Measurements from ENCODE around the gene CIDEB. TPM values are rescaled to one million over a fixed set of nuclear protein-coding genes. Genes with fewer than 3 reads are reported as not detected.

Gene CIDEB
- total RNA-seq, 1 experiment from 2014 or later, result not detected

DNA sequence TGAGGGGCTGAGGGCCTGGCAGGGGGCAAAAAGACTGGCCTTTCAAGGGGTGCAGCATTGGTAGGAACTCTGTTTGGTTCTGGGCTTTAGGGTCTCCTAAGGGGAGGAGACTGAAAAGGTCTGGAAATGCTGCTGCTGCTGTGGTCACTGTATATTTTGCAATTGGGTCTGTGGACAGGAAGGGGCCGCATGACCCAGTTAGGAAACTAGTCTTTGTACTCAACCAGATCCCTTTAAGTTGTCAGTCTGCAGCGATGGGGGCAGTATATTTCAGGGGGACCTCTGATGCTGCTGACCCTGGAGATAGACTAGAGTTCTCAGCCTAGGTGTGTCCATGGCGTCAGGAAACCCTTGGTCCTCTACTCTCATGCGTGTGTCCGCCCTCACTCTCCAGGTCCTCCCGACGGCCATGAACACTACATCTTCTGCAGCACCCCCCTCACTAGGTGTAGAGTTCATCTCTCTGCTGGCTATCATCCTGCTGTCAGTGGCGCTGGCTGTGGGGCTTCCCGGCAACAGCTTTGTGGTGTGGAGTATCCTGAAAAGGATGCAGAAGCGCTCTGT lies 7.5 kb upstream of the CIDEB start:
- peaks cover 9% of the 10 kb centered on the region for H3K4me1 ChIP-seq (ENCODE audit: insufficient read depth, low read length, poor library complexity, severe bottlenecking)
- no peak overlapping the region for H3K27ac ChIP-seq (ENCODE audit: low read depth, low read length, poor library complexity, severe bottlenecking)
- ChIA-PET POLR2A (ENCODE audit: low non-redundant PET) (no interaction called here), CTCF (no interaction called here)
- no peaks in the 10 kb centered on the region for H3K36me3 ChIP-seq (ENCODE audit: insufficient read depth, low read length, poor library complexity, severe bottlenecking)
- TF ChIP-seq EZH2 (IDR thresholded peaks at IDR 0.05; ENCODE audit: borderline replicate concordance, low read depth, low read length, poor library complexity, severe bottlenecking), result no peak
- TF ChIP-seq, protein P1, sequence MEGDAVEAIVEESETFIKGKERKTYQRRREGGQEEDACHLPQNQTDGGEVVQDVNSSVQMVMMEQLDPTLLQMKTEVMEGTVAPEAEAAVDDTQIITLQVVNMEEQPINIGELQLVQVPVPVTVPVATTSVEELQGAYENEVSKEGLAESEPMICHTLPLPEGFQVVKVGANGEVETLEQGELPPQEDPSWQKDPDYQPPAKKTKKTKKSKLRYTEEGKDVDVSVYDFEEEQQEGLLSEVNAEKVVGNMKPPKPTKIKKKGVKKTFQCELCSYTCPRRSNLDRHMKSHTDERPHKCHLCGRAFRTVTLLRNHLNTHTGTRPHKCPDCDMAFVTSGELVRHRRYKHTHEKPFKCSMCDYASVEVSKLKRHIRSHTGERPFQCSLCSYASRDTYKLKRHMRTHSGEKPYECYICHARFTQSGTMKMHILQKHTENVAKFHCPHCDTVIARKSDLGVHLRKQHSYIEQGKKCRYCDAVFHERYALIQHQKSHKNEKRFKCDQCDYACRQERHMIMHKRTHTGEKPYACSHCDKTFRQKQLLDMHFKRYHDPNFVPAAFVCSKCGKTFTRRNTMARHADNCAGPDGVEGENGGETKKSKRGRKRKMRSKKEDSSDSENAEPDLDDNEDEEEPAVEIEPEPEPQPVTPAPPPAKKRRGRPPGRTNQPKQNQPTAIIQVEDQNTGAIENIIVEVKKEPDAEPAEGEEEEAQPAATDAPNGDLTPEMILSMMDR (conservative IDR thresholded peaks at IDR 0.05; ENCODE audit: low read depth, low read length), result no peak
- H3K4me3 ChIP-seq (ENCODE audit: low read depth, low read length, poor library complexity, severe bottlenecking), result no peak overlapping the region
- no peaks in the 10 kb centered on the region for H3K27me3 ChIP-seq (replicated peaks; ENCODE audit: insufficient read depth, low read depth, low read length, poor library complexity)
- intact Hi-C loops (cut with micrococcal nuclease; ENCODE audit: unreplicated experiment), result no loop called here
- no TSS peak for BruUV-seq (replicated peaks)
- no peaks in the 10 kb centered on the region for H3K9me3 ChIP-seq (ENCODE audit: low read depth, low read length, poor library complexity, severe bottlenecking)
- DNase-seq (ENCODE audit: low spot score), result no peak

DNA sequence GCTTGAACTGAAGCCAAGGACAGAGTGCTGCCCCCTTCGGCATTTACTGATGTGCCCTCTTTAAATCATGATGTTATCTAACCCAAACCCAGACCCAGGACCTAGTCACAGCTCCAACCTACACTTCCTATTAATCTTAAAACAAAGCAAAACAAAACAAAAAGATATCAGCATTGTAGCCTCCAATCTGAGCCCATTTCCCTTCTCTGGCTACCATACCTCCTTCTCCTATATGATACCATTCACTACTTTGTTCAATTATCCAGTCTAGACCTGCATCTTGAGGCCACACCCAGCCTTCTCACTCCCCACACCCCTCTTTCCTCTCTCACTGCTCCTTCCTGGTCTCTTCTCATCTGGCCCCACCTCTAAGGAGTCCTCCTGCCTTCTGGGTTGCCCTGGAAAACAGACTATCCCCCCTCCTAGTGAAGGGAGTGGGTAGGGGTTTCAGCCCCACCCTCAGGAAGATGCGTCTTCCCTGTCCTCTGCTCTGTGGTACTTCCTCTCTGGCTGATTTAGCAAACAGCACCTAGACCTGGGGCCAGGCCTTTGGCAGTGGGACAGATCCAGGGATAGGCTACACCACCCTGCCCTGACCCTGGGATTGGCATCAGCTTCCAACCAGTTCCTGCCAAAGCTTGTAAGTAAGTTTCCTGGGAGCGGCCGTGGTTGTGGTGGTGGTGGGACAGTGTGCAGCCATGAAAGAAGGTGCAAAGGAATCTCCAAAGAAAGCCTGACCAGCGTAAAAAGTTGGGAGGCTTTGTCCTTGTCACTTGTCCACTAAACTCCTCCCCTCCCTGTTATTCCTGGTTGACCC lies 6.8 kb upstream of the CIDEB start:
- ChIA-PET CTCF (no interaction called here), POLR2A (ENCODE audit: low non-redundant PET) (interaction anchor here (0.6 kb wide), 1 partner anchor 140 kb away, joined by 3 read pairs; no protein-coding TSS in a partner anchor)
- no peak for TF ChIP-seq EZH2 (IDR thresholded peaks at IDR 0.05; ENCODE audit: borderline replicate concordance, low read depth, low read length, poor library complexity, severe bottlenecking)
- TF ChIP-seq, protein P1 (conservative IDR thresholded peaks at IDR 0.05; ENCODE audit: low read depth, low read length), result no peak
- H3K4me1 ChIP-seq (ENCODE audit: insufficient read depth, low read length, poor library complexity, severe bottlenecking), result peaks cover 13% of the 10 kb centered on the region
- H3K36me3 ChIP-seq (ENCODE audit: insufficient read depth, low read length, poor library complexity, severe bottlenecking), result no peaks in the 10 kb centered on the region
- intact Hi-C loops (cut with micrococcal nuclease; ENCODE audit: unreplicated experiment), result no loop called here
- DNase-seq (ENCODE audit: low spot score), result no peak
- H3K27ac ChIP-seq (ENCODE audit: low read depth, low read length, poor library complexity, severe bottlenecking), result no peak overlapping the region
- no peaks in the 10 kb centered on the region for H3K9me3 ChIP-seq (ENCODE audit: low read depth, low read length, poor library complexity, severe bottlenecking)
- BruUV-seq (replicated peaks), result no TSS peak
- H3K27me3 ChIP-seq (replicated peaks; ENCODE audit: insufficient read depth, low read depth, low read length, poor library complexity), result no peaks in the 10 kb centered on the region
- H3K4me3 ChIP-seq (ENCODE audit: low read depth, low read length, poor library complexity, severe bottlenecking), result no peak overlapping the region

DNA sequence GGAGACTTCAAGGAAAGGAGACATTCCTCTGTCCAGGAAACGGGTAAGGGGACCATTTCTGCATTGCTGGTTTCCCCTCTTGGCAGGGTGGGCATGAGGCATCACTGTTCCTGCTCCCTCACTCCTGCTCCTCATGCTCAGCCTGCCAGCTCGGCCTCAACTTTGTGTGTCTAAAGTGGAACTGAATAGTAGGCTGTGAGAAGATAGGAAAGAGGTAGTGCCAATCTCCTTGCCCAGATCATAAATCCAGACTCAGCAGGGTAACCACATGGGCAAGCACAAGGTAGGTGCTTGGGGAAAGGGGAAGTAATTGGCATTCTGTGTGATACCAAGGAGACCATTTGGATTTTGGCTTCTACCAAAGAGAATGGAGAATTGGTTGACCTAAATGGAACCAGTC lies 6.1 kb upstream of the CIDEB start:
- intact Hi-C loops (cut with micrococcal nuclease; ENCODE audit: unreplicated experiment), result no loop called here
- ChIA-PET CTCF (no interaction called here), POLR2A (ENCODE audit: low non-redundant PET) (interaction anchor here (0.6 kb wide), 1 partner anchor 139 kb away, joined by 3 read pairs; no protein-coding TSS in a partner anchor)
- TF ChIP-seq, protein P1 (conservative IDR thresholded peaks at IDR 0.05; ENCODE audit: low read depth, low read length), result no peak
- no peak for TF ChIP-seq EZH2 (IDR thresholded peaks at IDR 0.05; ENCODE audit: borderline replicate concordance, low read depth, low read length, poor library complexity, severe bottlenecking)
- H3K9me3 ChIP-seq (ENCODE audit: low read depth, low read length, poor library complexity, severe bottlenecking), result no peaks in the 10 kb centered on the region
- no peaks in the 10 kb centered on the region for H3K27me3 ChIP-seq (replicated peaks; ENCODE audit: insufficient read depth, low read depth, low read length, poor library complexity)
- H3K36me3 ChIP-seq (ENCODE audit: insufficient read depth, low read length, poor library complexity, severe bottlenecking), result peaks cover 1% of the 10 kb centered on the region
- no peak for DNase-seq (ENCODE audit: low spot score)
- no TSS peak for BruUV-seq (replicated peaks)
- H3K4me3 ChIP-seq (ENCODE audit: low read depth, low read length, poor library complexity, severe bottlenecking), result no peak overlapping the region
- peaks cover 13% of the 10 kb centered on the region for H3K4me1 ChIP-seq (ENCODE audit: insufficient read depth, low read length, poor library complexity, severe bottlenecking)
- H3K27ac ChIP-seq (ENCODE audit: low read depth, low read length, poor library complexity, severe bottlenecking), result no peak overlapping the region

Data from A673 (cell line).